H1 (cell line): ENCODE data around the gene GTPBP10. TPM values are rescaled to one million over a fixed set of nuclear protein-coding genes. Genes with fewer than 3 reads are reported as not detected.

Experiments
- CTCF ChIA-PET: fragments of 300-600 bp; sonication (Branson Sonifier 250); formaldehyde crosslinking; loops from one replicate; lab custom pipeline; 2021; ENCODE audit not compliant: partially characterized antibody; lab: Charles Lee
- POLR2A ChIA-PET: fragments of 300-600 bp; sonication (Branson Sonifier 250); formaldehyde crosslinking; loops from one replicate; lab custom pipeline; 2021; ENCODE audit warnings: inconsistent platforms; ENCODE audit not compliant: partially characterized antibody; lab: Charles Lee
- DNase-seq, 2 experiments: peaks; one replicate each; pipeline versions ENCODE4 v3.0.0 to v3.0.0-alpha.2; 2010 to 2022; ENCODE audit warnings: low spot score in 2 of 2, low read depth in 1 of 2, mixed read lengths in 1 of 2
- FAIRE-seq: peaks from 2 replicates; lab custom pipeline; 2011; peaks lifted over from hg19 to GRCh38; lab: Jason Lieb, UNC
- H2AFZ ChIP-seq: 2 replicates; pipeline ENCODE4 v1.8.1; 2012; ENCODE audit warnings: low read length, inconsistent platforms
- H2AK5ac ChIP-seq: 2 replicates; pipeline ENCODE4 v1.6.1; 2013; ENCODE audit warnings: low read depth, low read length
- H2BK120ac ChIP-seq: replicated peaks from 2 replicates; pipeline ENCODE3; 2013; ENCODE audit warnings: low read depth, low read length, inconsistent platforms
- H2BK12ac ChIP-seq: 2 replicates; pipeline ENCODE4 v1.6.1; 2013; ENCODE audit warnings: low read depth, low read length
- H2BK15ac ChIP-seq: 2 replicates; pipeline ENCODE4 v1.6.1; 2013; ENCODE audit warnings: low read length
- H2BK20ac ChIP-seq: 2 replicates; pipeline ENCODE4 v1.6.1; 2013; ENCODE audit warnings: low read length
- H2BK5ac ChIP-seq: 2 replicates; pipeline ENCODE4 v1.6.1; 2013; ENCODE audit warnings: low read depth, low read length
- H3K14ac ChIP-seq: 2 replicates; pipeline ENCODE4 v1.6.1; 2013; ENCODE audit warnings: inconsistent platforms; ENCODE audit not compliant: insufficient read length
- H3K18ac ChIP-seq: 2 replicates; pipeline ENCODE4 v1.6.1; 2013; ENCODE audit warnings: low read length; ENCODE audit errors: extremely low read depth
- H3K23ac ChIP-seq: 2 replicates; pipeline ENCODE4 v1.6.1; 2013; ENCODE audit warnings: inconsistent platforms; ENCODE audit not compliant: insufficient read length
- H3K23me2 ChIP-seq: 2 replicates; pipeline ENCODE4 v1.6.1; 2013; ENCODE audit warnings: low read depth, low read length
- H3K27ac ChIP-seq: 2 replicates; pipeline ENCODE4 v1.6.1; 2011; ENCODE audit warnings: low read depth, low read length, inconsistent platforms
- H3K27me3 ChIP-seq, 4 experiments: replicated peaks in 1 of 4; 1 replicate in 1 of 4; 2 replicates in 3 of 4; pipeline versions ENCODE4 v1.6.1 to v1.8.1; 2011 to 2013; ENCODE audit warnings: low read length in 3 of 4, mild to moderate bottlenecking in 3 of 4, inconsistent platforms in 2 of 4, mixed read lengths in 2 of 4, moderate library complexity in 1 of 4; ENCODE audit not compliant: control insufficient read depth in 3 of 4, insufficient read depth in 3 of 4; ENCODE audit errors: extremely low read depth in 1 of 4
- H3K36me3 ChIP-seq, 4 experiments: 2 replicates each; pipeline versions ENCODE4 v1.6.1 to v1.8.1; 2011 to 2013; ENCODE audit warnings: mild to moderate bottlenecking in 4 of 4, low read length in 3 of 4, moderate library complexity in 2 of 4, control low read depth in 1 of 4, inconsistent platforms in 1 of 4; ENCODE audit not compliant: insufficient read depth in 4 of 4, control insufficient read depth in 2 of 4
- H3K4ac ChIP-seq: replicated peaks from 2 replicates; pipeline ENCODE3; 2013; ENCODE audit warnings: low read length, low read depth, mixed read lengths, inconsistent platforms; ENCODE audit not compliant: insufficient read length
- H3K4me1 ChIP-seq, 4 experiments: replicated peaks in 1 of 4; 1 replicate in 1 of 4; 2 replicates in 3 of 4; pipeline versions ENCODE4 v1.6.1 to v1.8.1; 2011 to 2013; ENCODE audit warnings: low read length in 3 of 4, inconsistent platforms in 2 of 4, mixed read lengths in 1 of 4; ENCODE audit not compliant: insufficient read depth in 4 of 4, control insufficient read depth in 3 of 4
- H3K4me2 ChIP-seq, 2 experiments: 2 replicates each; pipeline versions ENCODE4 v1.6.1 to v1.8.1; 2011 to 2013; ENCODE audit warnings: low read depth in 2 of 2, low read length in 2 of 2, control low read depth in 1 of 2, inconsistent platforms in 1 of 2, mild to moderate bottlenecking in 1 of 2; ENCODE audit not compliant: insufficient read depth in 1 of 2
- H3K4me3 ChIP-seq, 4 experiments: fragments of 200-600, 300-600 bp in 1 of 4; sonication (generic), shearing (Covaris generic), sonication (Bioruptor Twin) in 1 of 4; 2 replicates each; pipeline versions ENCODE4 v1.5.1 to v1.8.1; 2011 to 2016; ENCODE audit warnings: low read length in 4 of 4, low read depth in 3 of 4, control low read depth in 2 of 4, inconsistent platforms in 2 of 4, mild to moderate bottlenecking in 2 of 4, mixed read lengths in 1 of 4, moderate library complexity in 1 of 4; ENCODE audit not compliant: insufficient read depth in 2 of 4; ENCODE audit errors: extremely low read depth in 1 of 4
- H3K56ac ChIP-seq: replicated peaks from 2 replicates; pipeline ENCODE3; 2013; ENCODE audit warnings: low read depth, mild to moderate bottlenecking, mixed read lengths, low read length, inconsistent platforms; ENCODE audit not compliant: insufficient read length
- H3K79me1 ChIP-seq: 2 replicates; pipeline ENCODE4 v1.6.1; 2013; ENCODE audit warnings: low read depth, low read length, control low read depth
- H3K79me2 ChIP-seq, 2 experiments: 2 replicates each; pipeline versions ENCODE4 v1.6.1 to v1.8.1; 2012 to 2013; ENCODE audit warnings: low read length in 2 of 2, mild to moderate bottlenecking in 2 of 2, inconsistent platforms in 1 of 2; ENCODE audit not compliant: insufficient read depth in 2 of 2, control insufficient read depth in 1 of 2
- H3K9ac ChIP-seq, 4 experiments: replicated peaks in 1 of 4; 1 replicate in 1 of 4; 2 replicates in 3 of 4; pipeline versions ENCODE4 v1.6.1 to v1.8.1; 2011 to 2013; ENCODE audit warnings: low read depth in 3 of 4, low read length in 3 of 4, control low read depth in 2 of 4, mild to moderate bottlenecking in 2 of 4, moderate library complexity in 2 of 4, inconsistent platforms in 1 of 4; ENCODE audit errors: extremely low read depth in 1 of 4
- H3K9me3 ChIP-seq, 2 experiments: 2 replicates each; pipeline versions ENCODE4 v1.6.1 to v1.8.1; 2012 to 2013; ENCODE audit warnings: mild to moderate bottlenecking in 2 of 2, moderate library complexity in 2 of 2, control low read depth in 1 of 2, inconsistent platforms in 1 of 2, low read depth in 1 of 2, low read length in 1 of 2, mixed read lengths in 1 of 2; ENCODE audit not compliant: insufficient read depth in 2 of 2
- H4K20me1 ChIP-seq, 2 experiments: replicated peaks in 1 of 2; 2 replicates each; pipeline versions ENCODE3 to v1.8.1; 2011 to 2013; ENCODE audit warnings: inconsistent platforms in 2 of 2, low read length in 2 of 2, mild to moderate bottlenecking in 1 of 2; ENCODE audit not compliant: insufficient read depth in 2 of 2, control insufficient read depth in 1 of 2
- H4K5ac ChIP-seq: 2 replicates; pipeline ENCODE4 v1.6.1; 2013; ENCODE audit warnings: low read length, low read depth, mixed read lengths, inconsistent platforms; ENCODE audit not compliant: insufficient read length
- H4K8ac ChIP-seq: 2 replicates; pipeline ENCODE4 v1.8.0; 2013; ENCODE audit warnings: mild to moderate bottlenecking, moderate library complexity, low read length, inconsistent platforms; ENCODE audit not compliant: insufficient read depth; ENCODE audit errors: extremely low read depth
- H4K91ac ChIP-seq: replicated peaks from 2 replicates; pipeline ENCODE3; 2013; ENCODE audit warnings: low read length, mixed read lengths, inconsistent platforms; ENCODE audit not compliant: insufficient read length
- JUND ChIP-seq: IDR thresholded peaks from 2 replicates; pipeline ENCODE4 v1.6.1; 2011; ENCODE audit warnings: mild to moderate bottlenecking, improper control_type of control experiment, low read length
- NANOG ChIP-seq: IDR thresholded peaks from 2 replicates; pipeline ENCODE4 v1.6.1; 2011; ENCODE audit warnings: low read length, low read depth, mild to moderate bottlenecking, inconsistent platforms; ENCODE audit not compliant: insufficient read depth, poor library complexity, severe bottlenecking
- WGBS, 2 experiments: shearing (Covaris generic) in 1 of 2; methylation state at CpG; one replicate each; pipeline versions ENCODE4 v1.1.6 to v1.1.7; 2013 to 2015; ENCODE audit warnings: low lambda C conversion rate in 2 of 2, mixed read lengths in 2 of 2, inconsistent platforms in 1 of 2, low coverage in 1 of 2, missing lambda C conversion rate in 1 of 2; ENCODE audit not compliant: insufficient replicate concordance in 2 of 2, insufficient coverage in 1 of 2, insufficient read length in 1 of 2; ENCODE audit errors: extremely low coverage in 1 of 2, missing lambda C conversion rate in 1 of 2; 5-methylcytosine and 5-hydroxymethylcytosine counted together
- polyA plus RNA-seq, 7 experiments: library from polyadenylated mRNA; depleted of rRNA in 3 of 7; stranded (reverse) in 5 of 7; unstranded in 2 of 7; fragments of >200 nt in 5 of 7; fragments of 200-250 nt in 2 of 7; gene quantifications; 1 replicate in 5 of 7; 2 replicates in 1 of 7; 4 replicates in 1 of 7; pipeline versions ENCODE4 v1.2.1 to v1.2.3, GENCODE V29; 2011 to 2013; ENCODE audit warnings: missing spikeins in 2 of 7, mixed read lengths in 2 of 7
- total RNA-seq: library from RNA; stranded (reverse); fragmentation: NEBNext Ultra II Directional; extraction: Animal tissue kit (Norgen Biotek cat#: 25700); gene quantifications from 2 replicates; pipeline ENCODE4 v1.2.1, GENCODE V29; 2021
- TF ChIP-seq, protein P1 (sequence below): IDR thresholded peaks from 2 replicates; pipeline ENCODE4 v1.6.1; 2011; ENCODE audit warnings: low read depth, mild to moderate bottlenecking, low read length; ENCODE audit not compliant: insufficient read depth

The GTPBP10 gene
- total and polyA plus RNA-seq, 2 of the 8 experiments (the other 6 are each of a cell fraction or from before 2014, with no cell fraction given) = 4.4 to 21.2 TPM

DNA sequence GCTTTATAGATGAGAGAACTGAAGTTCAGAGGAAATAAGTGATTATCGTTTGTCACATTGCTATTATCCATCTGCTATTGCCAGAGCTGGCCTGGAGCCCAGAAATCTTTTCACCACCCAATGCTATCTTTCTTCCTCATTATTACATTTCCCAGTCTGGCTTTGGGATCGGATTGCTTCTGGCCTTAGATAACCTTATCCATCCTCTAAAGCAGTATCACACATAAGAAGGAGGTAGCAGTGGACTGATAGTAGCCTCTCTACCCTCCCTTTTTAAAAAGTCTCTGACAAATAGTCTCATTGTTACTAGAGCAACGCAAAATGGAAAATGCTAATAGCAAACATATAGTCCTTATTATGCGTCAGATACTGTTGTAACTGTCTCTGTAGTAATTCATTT lies 55.5 kb downstream of the GTPBP10 start:
- H2BK15ac ChIP-seq = no peak overlapping the region
- H2BK5ac ChIP-seq = no peak overlapping the region
- no peak overlapping the region for H2AK5ac ChIP-seq
- no peaks in the 10 kb centered on the region for H3K79me1 ChIP-seq
- H4K20me1 ChIP-seq = no peaks in the 10 kb centered on the region
- H3K56ac ChIP-seq = no peak overlapping the region
- H3K23ac ChIP-seq = no peak overlapping the region
- peaks cover 4% of the 10 kb centered on the region; the same call in 1 of the 2 replicates for H3K23me2 ChIP-seq
- no peak overlapping the region for H3K4me3 ChIP-seq
- no peak overlapping the region for H2BK120ac ChIP-seq
- no peak overlapping the region for H4K8ac ChIP-seq
- H4K91ac ChIP-seq = no peak overlapping the region
- H3K36me3 ChIP-seq = peaks cover 0 to 14% (median 4%) of the 10 kb centered on the region in 4 experiments; a peak in 4 of 8 replicates
- no peak overlapping the region for H3K27ac ChIP-seq
- CTCF ChIA-PET = no interaction called here
- H3K27me3 ChIP-seq = no peaks in the 10 kb centered on the region; a peak in 1 of 7 replicates
- H2BK20ac ChIP-seq = no peak overlapping the region
- WGBS, 2 experiments = 82% methylated on average over 4 of the region's 4 CpGs; no CpG with 5 or more reads in 1 of the 2 experiments
- no peak overlapping the region for H2AFZ ChIP-seq
- no peak overlapping the region for H2BK12ac ChIP-seq
- no peak overlapping the region for H3K4me2 ChIP-seq
- H3K9me3 ChIP-seq = no peaks in the 10 kb centered on the region
- POLR2A ChIA-PET = no interaction called here
- no peaks in the 10 kb centered on the region for H3K4me1 ChIP-seq
- H3K4ac ChIP-seq = no peak overlapping the region
- no peak overlapping the region for H3K9ac ChIP-seq
- FAIRE-seq = no peak
- no peak for TF ChIP-seq NANOG
- TF ChIP-seq, protein P1, sequence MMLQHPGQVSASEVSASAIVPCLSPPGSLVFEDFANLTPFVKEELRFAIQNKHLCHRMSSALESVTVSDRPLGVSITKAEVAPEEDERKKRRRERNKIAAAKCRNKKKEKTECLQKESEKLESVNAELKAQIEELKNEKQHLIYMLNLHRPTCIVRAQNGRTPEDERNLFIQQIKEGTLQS = no peak
- no peak for TF ChIP-seq JUND
- TF ChIP-seq, all 59 proteins: peak for 0
- Histone ChIP-seq H3K14ac (no peak overlapping the region), H3K79me2 (peaks cover 0 to 17% of the 10 kb centered on the region in 2 experiments; a peak in 2 of 4 replicates), H3K18ac (no peak overlapping the region), H4K5ac (no peak overlapping the region)
- no peak for DNase-seq
